PC-3 (cell line): Measurements from ENCODE around the gene MRPL14. TPM values are rescaled to one million over a fixed set of nuclear protein-coding genes. Genes with fewer than 3 reads are reported as not detected.
A peak's percentile ranks its signal among the peaks of the same experiment; 100 is the strongest.

Experiments
- ATAC-seq: fragments of 200-7000 bp; cut with Tn5 transposase; 2 replicates; pipeline ENCODE4 v1.9.1; 2020; ENCODE audit warnings: mild to moderate bottlenecking, moderate library complexity
- BruUV-seq: library from RNA; stranded (reverse); fragments of 400-500 nt; replicated peaks from 2 replicates; lab custom pipeline; 2021; lab: Mats Ljungman, UMichigan
- CTCF ChIA-PET: fragments of 300-600 bp; sonication (Branson Sonifier 250); formaldehyde crosslinking; loops from one replicate; lab custom pipeline; 2022; ENCODE audit warnings: antibody characterized with exemption; lab: Charles Lee
- POLR2A ChIA-PET: fragments of 300-600 bp; sonication (Branson Sonifier 250); formaldehyde crosslinking; loops from one replicate; lab custom pipeline; 2022; ENCODE audit warnings: antibody characterized with exemption; ENCODE audit not compliant: unreplicated experiment; lab: Charles Lee
- DNase-seq: peaks from one replicate; pipeline ENCODE4 v3.0.0-alpha.2; 2015
- H2AFZ ChIP-seq: fragments of 300-600 bp; sonication (generic); 2 replicates; pipeline ENCODE4 v1.6.0; 2016; ENCODE audit warnings: antibody characterized with exemption, low read length
- H3F3A ChIP-seq: fragments of 300-600 bp; sonication (generic); one replicate; pipeline ENCODE4 v1.6.0; 2017; ENCODE audit warnings: antibody characterized with exemption, low read length, control low read depth, mild to moderate bottlenecking; ENCODE audit not compliant: unreplicated experiment
- H3K27ac ChIP-seq: fragments of 300-600 bp; sonication (generic); 2 replicates; pipeline ENCODE4 v1.5.1; 2016; ENCODE audit warnings: mild to moderate bottlenecking, low read length
- H3K27me3 ChIP-seq: fragments of 300-600 bp; sonication (generic); 2 replicates; pipeline ENCODE4 v1.6.1; 2016; ENCODE audit warnings: low read length, mixed read lengths
- H3K36me3 ChIP-seq: fragments of 300-600 bp; sonication (generic); 2 replicates; pipeline ENCODE4 v1.6.1; 2016; ENCODE audit warnings: low read depth, mixed run types, low read length, mixed read lengths
- H3K4me1 ChIP-seq: fragments of 300-600 bp; sonication (generic); 2 replicates; pipeline ENCODE4 v1.5.1; 2016; ENCODE audit warnings: low read length; ENCODE audit not compliant: insufficient read depth
- H3K4me2 ChIP-seq: fragments of 300-600 bp; sonication (generic); 2 replicates; pipeline ENCODE4 v1.6.0; 2016; ENCODE audit warnings: low read length
- H3K4me3 ChIP-seq: fragments of 300-600 bp; sonication (generic); 2 replicates; pipeline ENCODE4 v1.5.1; 2016; ENCODE audit warnings: mild to moderate bottlenecking, low read length, mixed read lengths
- H3K79me2 ChIP-seq: fragments of 300-600 bp; sonication (generic); 2 replicates; pipeline ENCODE4 v1.6.1; 2017; ENCODE audit warnings: low read length, mixed read lengths
- H3K9ac ChIP-seq: fragments of 300-600 bp; sonication (generic); 2 replicates; pipeline ENCODE4 v1.6.0; 2016; ENCODE audit warnings: mild to moderate bottlenecking, low read length
- H3K9me2 ChIP-seq: fragments of 300-600 bp; sonication (generic); replicated peaks from 2 replicates; pipeline ENCODE4 v1.6.1; 2016; ENCODE audit warnings: mixed run types, low read length, mixed read lengths
- H3K9me3 ChIP-seq: fragments of 300-600 bp; sonication (generic); 2 replicates; pipeline ENCODE4 v1.6.1; 2016; ENCODE audit warnings: low read length, mixed read lengths
- H4K20me1 ChIP-seq: fragments of 300-600 bp; sonication (generic); 2 replicates; pipeline ENCODE4 v1.6.1; 2016; ENCODE audit warnings: low read length, mixed read lengths
- EZH2 ChIP-seq: fragments of 300-600 bp; sonication (generic); IDR thresholded peaks from one replicate; pipeline ENCODE4 v1.6.1; 2017; ENCODE audit warnings: antibody characterized with exemption, mild to moderate bottlenecking, low read length; ENCODE audit not compliant: unreplicated experiment
- EZH2phosphoT487 ChIP-seq: fragments of 300-600 bp; sonication (generic); IDR thresholded peaks from 2 replicates; pipeline ENCODE4 v1.6.1; 2018; ENCODE audit warnings: mild to moderate bottlenecking, antibody characterized with exemption, low read length, borderline replicate concordance
- intact Hi-C: fragments of 100-400 bp; cut with micrococcal nuclease; formaldehyde crosslinking; loops from 2 replicates; pipeline ENCODE4 v1.9.0; 2023
- total RNA-seq: library from RNA; depleted of rRNA; stranded (reverse); fragments of >200 nt; gene quantifications from 2 replicates; pipeline ENCODE4 v1.2.3, GENCODE V29; 2014
- TF ChIP-seq, protein P1 (sequence below): fragments of 300-600 bp; sonication (generic); conservative IDR thresholded peaks from 2 replicates; pipeline ENCODE4 v1.5.1; 2017; ENCODE audit warnings: antibody characterized with exemption, low read depth, mild to moderate bottlenecking, low read length

The MRPL14 gene
- total RNA-seq, 1 experiment from 2014 or later = 192 TPM

DNA sequence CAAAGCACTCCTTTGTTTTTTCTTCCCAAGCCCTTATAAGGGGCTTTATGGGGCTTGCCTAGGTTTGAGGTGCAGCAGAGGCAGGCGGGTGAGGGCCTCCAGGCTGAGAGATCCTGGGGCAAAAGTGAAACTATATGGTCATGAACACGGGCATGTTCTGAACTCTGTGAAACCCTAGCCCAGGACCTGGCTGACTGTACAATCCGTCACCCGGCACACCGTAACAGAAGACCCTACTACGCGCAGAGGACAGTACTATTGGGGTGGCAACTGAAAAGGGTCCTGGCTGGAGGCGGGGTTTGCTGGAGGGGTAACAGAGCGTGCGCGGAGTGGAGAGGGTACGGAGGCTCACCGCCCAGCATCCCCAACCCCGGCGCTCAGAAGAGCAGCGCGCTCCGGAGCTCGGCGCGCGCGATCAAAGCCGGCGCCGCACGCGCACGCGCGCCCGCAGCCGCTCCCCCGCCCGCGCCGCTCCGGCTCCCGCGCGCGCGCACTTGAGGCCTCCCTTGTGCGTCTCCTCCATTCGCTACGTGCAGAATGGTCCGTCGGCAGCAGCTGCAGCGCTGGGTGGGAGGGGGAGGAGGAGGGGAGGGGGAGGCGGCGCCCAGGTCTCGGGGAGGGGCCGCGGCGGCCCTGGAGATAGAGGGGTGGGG lies 54.2 kb downstream of the MRPL14 start:
- Histone ChIP-seq H4K20me1 (no peaks in the 10 kb centered on the region), H3F3A (no peaks in the 10 kb centered on the region), H3K4me2 (peak overlapping the region; percentile 66), H3K27me3 (no peaks in the 10 kb centered on the region), H3K4me3 (peak overlapping the region; percentile 13; the same call in 1 of the 2 replicates), H2AFZ (no peak overlapping the region), H3K9me2 (no peaks in the 10 kb centered on the region), H3K79me2 (no peaks in the 10 kb centered on the region), H3K4me1 (peaks cover 43% of the 10 kb centered on the region), H3K9me3 (no peaks in the 10 kb centered on the region), H3K27ac (peak overlapping the region; percentile 84), H3K36me3 (no peaks in the 10 kb centered on the region), H3K9ac (peak overlapping the region; percentile 55)
- peak; percentile 52 for ATAC-seq
- TSS peak; percentile 80 for BruUV-seq
- intact Hi-C loops = loop anchor here (2.0 kb wide), 2 partner anchors 14 to 100 kb away; no protein-coding TSS in a partner anchor
- POLR2A ChIA-PET = interaction anchor here (0.5 to 0.7 kb wide), 2 partner anchors 302 to 1326 kb away, joined by 4 to 5 read pairs; no protein-coding TSS in a partner anchor
- peak; percentile 84 for DNase-seq
- TF ChIP-seq EZH2phosphoT487 (no peak), EZH2 (no peak)
- TF ChIP-seq, protein P1, sequence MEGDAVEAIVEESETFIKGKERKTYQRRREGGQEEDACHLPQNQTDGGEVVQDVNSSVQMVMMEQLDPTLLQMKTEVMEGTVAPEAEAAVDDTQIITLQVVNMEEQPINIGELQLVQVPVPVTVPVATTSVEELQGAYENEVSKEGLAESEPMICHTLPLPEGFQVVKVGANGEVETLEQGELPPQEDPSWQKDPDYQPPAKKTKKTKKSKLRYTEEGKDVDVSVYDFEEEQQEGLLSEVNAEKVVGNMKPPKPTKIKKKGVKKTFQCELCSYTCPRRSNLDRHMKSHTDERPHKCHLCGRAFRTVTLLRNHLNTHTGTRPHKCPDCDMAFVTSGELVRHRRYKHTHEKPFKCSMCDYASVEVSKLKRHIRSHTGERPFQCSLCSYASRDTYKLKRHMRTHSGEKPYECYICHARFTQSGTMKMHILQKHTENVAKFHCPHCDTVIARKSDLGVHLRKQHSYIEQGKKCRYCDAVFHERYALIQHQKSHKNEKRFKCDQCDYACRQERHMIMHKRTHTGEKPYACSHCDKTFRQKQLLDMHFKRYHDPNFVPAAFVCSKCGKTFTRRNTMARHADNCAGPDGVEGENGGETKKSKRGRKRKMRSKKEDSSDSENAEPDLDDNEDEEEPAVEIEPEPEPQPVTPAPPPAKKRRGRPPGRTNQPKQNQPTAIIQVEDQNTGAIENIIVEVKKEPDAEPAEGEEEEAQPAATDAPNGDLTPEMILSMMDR = no peak
- CTCF ChIA-PET = interaction anchor here (0.7 to 2.0 kb wide), 2 partner anchors 100 to 303 kb away, joined by 4 to 5 read pairs; partner anchors contain the start of gene VEGFA

DNA sequence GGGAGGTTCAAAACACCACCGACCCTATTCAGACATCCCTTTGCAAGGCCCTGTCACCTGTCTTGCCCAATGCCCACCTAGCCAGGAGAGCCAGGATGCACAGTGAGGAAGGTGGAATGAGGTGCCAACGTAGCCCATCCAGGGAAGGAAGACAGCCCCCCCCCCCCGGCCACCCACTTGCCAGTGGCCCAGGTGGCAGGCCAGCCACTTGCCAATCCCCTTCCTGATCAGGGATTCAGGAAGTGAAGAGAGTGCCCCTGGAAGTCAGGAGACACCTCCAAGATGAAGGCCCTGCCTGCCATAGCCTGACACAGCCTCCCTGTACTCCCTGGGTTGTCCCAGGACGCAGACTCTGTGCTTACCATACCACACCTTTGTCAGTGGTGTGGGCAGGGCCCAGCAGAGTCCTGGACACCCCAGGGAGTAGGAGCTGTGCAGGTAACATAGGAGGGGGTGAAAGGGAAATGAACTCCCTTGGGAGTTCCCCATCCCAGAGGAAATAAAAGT lies 54.7 kb downstream of the MRPL14 start:
- no peaks in the 10 kb centered on the region for H4K20me1 ChIP-seq
- ChIA-PET POLR2A (interaction anchor here (0.5 to 0.7 kb wide), 2 partner anchors 301 to 1327 kb away, joined by 4 to 5 read pairs; no protein-coding TSS in a partner anchor), CTCF (no interaction called here)
- BruUV-seq = no TSS peak
- DNase-seq (no peak), ATAC-seq (peak; percentile 23)
- TF ChIP-seq, protein P1 = no peak
- TF ChIP-seq EZH2 (no peak), EZH2phosphoT487 (no peak)
- H3K27me3 ChIP-seq = no peaks in the 10 kb centered on the region
- H3K4me1 ChIP-seq = peaks cover 43% of the 10 kb centered on the region
- no peaks in the 10 kb centered on the region for H3F3A ChIP-seq
- no peaks in the 10 kb centered on the region for H3K9me3 ChIP-seq
- no peaks in the 10 kb centered on the region for H3K79me2 ChIP-seq
- peak overlapping the region; percentile 66 for H3K4me2 ChIP-seq
- H3K36me3 ChIP-seq = no peaks in the 10 kb centered on the region
- no peaks in the 10 kb centered on the region for H3K9me2 ChIP-seq
- intact Hi-C loops = loop anchor here (2.0 kb wide), 2 partner anchors 14 to 100 kb away; no protein-coding TSS in a partner anchor
- peak overlapping the region; percentile 84 for H3K27ac ChIP-seq
- H2AFZ ChIP-seq = no peak overlapping the region
- H3K9ac ChIP-seq = peak overlapping the region; percentile 55
- H3K4me3 ChIP-seq = peak overlapping the region; percentile 13; the same call in 1 of the 2 replicates
